Jurkat, Clone E6-1 (cell line): ENCODE data around the gene UBE2C.
A peak's percentile ranks its signal among the peaks of the same experiment; 100 is the strongest.
"Not testable (repeated sequence)": the region's sequence is repeated elsewhere in the genome, so short reads cannot be mapped to it uniquely, and the experiment has no call there.

Experiments
- DNase-seq: peaks from one replicate; pipeline ENCODE4 v3.0.0-alpha.2; 2011; ENCODE audit warnings: low read depth, low spot score
- H3K4me3 ChIP-seq: 2 replicates; pipeline ENCODE4 v1.5.1; 2011; ENCODE audit warnings: mild to moderate bottlenecking, low read length, control low read depth, moderate library complexity

The UBE2C gene

DNA sequence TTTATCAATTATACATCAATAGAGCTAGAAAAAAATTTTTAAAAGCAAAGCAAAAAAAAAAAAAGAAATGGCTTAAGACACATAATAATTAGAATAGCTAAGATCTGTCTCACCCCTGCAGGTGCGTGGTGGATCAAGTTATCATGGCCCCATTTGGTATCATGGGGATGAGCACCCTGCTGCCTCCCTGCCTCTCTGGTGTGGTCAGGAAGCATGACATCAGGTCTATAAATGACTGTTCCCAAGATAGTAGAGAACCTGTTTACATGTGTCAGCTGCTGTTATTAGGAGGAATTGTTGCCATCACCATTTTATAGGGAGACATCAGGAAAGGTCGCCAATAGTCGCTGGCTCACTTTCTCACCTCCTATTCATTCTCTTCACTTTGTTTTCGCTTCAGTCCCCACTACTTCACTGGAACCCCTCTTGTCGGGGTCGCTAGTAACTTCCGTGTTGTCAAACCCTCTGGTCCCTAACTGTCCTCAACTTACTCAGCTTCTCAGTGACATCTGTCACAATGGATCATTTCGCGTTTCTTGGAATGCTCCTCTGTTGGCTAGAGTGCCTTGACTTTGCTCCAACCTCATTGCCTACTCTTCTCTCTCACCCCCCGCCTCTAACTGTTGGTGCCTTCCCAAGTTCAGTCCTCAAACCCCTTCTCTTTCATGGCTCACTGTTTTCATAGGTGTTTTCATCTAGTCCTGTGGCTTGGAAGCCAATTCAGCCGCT lies 15.9 kb upstream of the UBE2C start:
- DNase-seq: no peak
- H3K4me3 ChIP-seq: no peak overlapping the region

DNA sequence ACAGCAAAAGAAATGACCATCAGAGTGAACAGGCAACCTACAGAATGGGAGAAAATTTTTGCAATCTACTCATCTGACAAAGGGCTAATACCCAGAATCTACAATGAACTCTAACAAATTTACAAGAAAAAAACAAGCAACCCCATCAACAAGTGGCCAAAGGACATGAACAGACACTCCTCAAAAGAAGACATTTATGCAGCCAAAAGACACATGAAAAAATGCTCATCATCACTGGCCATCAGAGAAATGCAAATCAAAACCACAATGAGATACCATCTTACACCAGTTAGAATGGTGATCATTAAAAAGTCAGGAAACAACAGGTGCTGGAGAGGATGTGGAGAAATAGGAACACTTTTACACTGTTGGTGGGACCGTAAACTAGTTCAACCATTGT lies 14.9 kb upstream of the UBE2C start:
- not testable (repeated sequence) for DNase-seq, H3K4me3 ChIP-seq

DNA sequence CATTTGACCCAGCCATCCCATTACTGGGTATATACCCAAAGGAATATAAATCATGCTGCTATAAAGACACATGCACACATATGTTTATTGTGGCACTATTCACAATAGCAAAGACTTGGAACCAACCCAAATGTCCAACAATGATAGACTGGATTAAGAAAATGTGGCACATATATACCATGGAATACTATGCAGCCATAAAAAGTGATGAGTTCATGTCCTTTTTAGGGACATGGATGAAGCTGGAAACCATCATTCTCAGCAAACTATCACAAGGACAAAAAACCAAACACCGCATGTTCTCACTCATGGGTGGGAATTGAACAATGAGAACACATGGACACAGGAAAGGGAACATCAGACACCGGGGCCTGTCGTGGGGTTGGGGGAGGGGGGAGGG lies 14.5 kb upstream of the UBE2C start:
- H3K4me3 ChIP-seq, DNase-seq: not testable (repeated sequence)

DNA sequence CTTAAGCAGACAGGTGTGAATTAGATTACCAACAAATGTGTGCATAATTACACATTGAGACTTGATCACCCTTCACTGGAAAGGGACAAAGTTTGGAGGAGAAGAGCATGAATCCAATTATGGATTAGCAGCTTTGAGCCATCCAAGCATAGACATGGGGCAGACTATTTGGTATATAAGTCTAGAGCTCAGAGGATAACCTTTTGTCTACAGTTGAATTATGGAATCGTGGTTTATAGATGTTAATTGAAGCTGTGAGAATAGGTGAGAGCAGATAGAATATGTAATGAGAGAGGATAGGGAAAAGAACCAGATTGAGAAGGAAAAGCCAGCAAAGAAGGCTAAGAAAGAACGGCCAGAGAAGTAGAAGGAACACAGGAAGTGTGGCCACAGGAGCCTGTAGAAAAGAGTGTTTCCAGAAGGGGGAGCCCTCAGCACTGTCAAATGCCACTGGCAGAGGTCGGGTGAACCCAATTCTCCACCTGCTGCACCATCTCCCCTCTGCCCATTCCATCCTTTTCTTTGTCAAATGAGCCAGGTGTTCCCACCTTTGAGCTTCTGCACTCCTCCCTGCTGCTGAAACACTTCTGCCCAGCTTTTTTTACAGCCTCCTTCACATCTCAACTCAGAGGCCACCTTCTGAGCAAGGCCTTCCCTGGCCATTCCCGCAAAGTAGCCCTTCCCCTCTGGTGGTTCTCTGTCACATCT lies 13.4 kb upstream of the UBE2C start:
- DNase-seq: peak; percentile 54
- H3K4me3 ChIP-seq: no peak overlapping the region

DNA sequence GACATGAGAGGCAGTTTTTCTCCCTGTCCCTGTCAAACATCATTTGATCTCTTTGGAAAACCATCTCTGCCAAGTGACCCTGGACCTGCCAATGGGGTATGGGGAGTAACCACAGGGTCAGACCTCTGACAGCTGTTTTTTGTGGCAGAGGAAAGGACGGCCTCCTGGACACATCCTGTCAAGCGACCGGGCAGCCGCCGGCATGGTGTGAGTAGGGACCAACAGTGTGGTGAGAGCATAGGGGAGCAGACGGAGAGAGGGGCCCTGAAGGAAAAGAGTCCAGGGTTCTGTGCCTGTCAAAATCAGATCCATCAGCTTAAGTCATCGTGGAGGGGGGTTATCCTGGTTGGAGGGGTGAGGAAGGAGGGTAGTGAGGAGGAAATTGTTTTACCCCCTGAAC lies 10.6 kb upstream of the UBE2C start:
- no peak overlapping the region for H3K4me3 ChIP-seq
- DNase-seq: no peak

DNA sequence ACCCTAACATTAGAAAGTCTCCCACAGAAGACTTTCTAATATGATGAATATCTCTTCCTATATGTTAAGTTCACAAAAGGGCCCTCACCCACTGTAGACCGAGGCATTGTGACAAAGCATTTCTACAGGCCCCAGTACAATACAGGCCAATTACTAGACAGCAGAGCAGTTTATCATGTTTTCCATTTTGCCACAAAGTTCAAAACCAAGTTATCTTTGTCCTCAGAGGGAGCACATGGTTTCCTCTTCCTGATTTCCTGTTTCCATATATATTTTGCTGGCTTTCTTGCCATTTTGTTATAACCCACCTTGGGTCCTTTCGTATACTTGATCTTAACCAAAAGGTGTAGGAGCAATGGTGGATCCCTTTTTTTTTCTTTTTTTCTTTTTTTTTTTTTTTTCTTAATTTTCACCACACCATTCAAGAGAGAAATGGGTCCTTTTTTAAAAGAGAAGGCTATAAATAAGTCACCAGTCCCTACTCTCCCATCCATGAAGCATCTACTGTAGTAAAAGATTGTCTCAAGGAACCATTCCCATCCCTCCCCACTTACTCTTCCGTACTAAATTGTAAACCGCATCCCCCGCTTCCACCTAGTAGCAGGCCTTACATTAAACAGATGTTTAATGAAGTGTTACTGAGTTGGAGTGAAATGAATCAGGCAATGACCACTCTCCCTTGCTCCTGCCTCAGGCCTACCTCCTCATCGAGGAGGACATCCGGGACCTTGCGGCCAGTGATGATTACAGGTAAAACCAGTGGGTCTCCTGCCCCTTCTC lies 2.1 kb upstream of the UBE2C start:
- H3K4me3 ChIP-seq: no peak overlapping the region
- no peak for DNase-seq

DNA sequence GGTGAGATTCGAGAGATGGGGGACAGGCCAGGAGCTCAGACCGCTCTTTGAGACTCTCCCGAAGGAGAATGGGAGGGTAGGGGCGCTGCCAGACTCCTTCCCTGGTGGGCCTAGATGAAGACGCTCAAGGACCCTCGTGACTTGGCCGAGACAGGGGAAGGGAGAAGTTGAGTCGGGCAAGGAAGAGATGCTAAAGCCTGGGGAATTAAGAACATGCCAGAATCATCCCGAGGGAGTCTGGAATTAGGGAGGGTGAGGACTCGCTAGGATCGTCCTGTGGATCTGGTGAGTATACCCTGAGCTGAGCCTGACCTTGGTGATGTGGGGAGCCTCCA lies 529 bp downstream of the UBE2C start:
- DNase-seq: no peak
- peak overlapping the region; percentile 93 for H3K4me3 ChIP-seq

DNA sequence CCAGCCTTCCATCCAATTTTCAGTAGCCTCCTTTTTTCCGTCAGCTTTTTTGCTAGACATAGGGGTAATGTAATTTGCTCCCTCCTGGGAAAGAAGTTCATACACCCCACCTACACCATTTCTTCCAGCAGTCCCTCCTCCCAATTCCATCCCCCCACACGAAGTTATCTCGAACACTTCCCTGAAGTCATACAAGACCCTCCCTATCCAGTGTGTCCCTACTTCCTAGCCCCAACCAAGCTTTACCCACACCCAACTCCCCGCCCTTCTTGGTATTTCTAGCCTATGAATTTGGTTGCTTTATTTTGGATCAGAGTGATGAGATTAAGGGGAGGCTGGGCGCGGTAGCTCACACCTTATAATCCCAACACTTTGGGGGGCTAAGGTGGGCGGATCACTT lies 1.0 kb downstream of the UBE2C start:
- peak overlapping the region; percentile 93 for H3K4me3 ChIP-seq
- DNase-seq: no peak

DNA sequence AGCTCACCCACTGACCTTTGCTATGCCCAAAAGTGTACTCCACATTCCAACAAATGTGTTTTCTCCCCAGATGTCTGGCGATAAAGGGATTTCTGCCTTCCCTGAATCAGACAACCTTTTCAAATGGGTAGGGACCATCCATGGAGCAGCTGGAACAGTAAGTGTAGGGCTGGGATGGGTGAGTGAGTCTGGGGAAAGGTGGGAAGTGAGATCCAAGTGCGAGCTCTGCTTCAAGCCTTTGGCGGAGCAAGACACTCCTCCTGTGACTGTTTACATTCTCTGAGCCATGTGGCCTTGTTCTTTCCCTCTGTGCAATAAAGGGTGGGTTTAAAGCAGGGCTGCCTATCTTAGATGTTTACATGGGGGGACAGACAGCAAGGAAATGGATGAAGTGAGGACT lies 1.9 kb downstream of the UBE2C start:
- no peak for DNase-seq
- H3K4me3 ChIP-seq: no peak overlapping the region

DNA sequence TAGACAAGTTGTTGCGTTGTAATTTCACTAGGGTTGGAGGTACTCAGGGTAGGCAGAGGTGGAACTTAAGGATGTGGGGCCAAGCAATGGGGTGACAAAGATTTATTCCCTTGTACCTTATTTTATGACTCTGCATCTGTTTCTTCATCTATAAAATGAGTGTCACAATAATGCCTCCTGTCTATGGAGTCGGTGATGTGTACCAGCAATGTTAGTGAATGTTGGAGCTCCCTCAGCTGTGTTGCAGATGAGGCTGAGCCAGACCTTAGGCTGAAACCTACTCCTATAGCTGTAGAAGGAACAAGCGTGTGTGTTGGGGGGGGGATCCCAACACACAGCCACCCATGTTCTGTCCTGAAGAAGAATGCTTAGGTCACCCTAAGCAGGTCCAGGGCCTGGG lies 4.5 kb downstream of the UBE2C start:
- H3K4me3 ChIP-seq: no peak overlapping the region
- no peak for DNase-seq

DNA sequence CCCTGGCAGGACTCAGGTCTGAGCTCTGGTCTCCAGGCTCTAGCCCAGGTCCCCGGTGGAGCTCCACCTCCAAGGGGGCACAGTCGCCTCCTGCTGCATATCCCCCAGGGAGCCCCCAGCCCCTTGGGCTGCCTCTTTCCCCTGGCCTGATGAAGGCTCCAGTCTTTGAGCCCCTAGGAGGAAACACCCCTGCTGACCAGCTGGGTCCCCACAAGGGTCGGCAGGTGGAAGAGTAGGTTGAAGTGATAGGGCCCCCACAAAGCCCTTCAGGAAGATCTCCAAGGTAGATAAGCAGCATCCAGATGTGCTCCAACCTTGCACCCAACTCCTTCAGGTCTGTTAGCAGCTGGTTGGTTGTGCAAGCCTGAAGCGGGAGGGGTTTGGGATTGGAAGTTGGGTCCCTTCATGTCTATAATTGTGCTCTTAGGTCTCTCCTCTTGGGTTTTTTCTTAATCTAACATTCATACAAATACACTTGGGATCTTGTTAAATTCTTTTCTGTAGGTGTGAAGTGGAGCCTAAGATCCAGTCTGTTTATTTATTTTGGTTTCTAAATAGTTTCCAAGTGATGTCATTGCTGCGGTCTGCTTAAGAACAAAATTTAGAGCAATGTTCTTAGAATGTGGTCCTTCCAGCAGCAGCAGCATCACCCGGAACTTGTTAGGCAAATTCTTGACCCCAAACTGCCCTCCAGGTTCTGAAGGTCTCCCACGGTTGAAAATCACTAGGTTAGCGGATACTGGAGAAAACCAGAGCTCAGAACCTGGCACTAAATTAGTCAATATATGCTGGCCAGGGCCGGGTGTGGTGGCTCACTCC lies 5.1 kb downstream of the UBE2C start:
- no peak overlapping the region for H3K4me3 ChIP-seq
- no peak for DNase-seq

DNA sequence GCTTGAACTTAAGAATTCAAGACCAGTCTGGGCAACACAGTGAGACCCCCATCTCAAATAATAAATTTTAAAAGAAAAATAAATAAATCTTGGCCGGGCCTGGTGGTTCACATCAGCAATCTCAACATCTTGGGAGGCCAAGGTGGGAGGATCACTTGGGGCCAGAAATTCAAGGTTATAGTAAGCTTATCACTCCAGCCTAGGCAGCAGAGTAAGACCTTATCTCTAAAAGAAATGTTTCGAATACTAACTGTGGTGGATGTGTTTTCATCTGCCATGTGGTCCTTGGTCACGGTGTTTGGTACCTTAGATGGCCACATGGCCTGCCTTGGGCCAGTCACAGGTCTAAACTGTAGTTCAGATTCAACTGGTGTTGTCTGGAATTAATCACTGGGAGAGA lies 5.8 kb downstream of the UBE2C start:
- no peak overlapping the region for H3K4me3 ChIP-seq
- no peak for DNase-seq

DNA sequence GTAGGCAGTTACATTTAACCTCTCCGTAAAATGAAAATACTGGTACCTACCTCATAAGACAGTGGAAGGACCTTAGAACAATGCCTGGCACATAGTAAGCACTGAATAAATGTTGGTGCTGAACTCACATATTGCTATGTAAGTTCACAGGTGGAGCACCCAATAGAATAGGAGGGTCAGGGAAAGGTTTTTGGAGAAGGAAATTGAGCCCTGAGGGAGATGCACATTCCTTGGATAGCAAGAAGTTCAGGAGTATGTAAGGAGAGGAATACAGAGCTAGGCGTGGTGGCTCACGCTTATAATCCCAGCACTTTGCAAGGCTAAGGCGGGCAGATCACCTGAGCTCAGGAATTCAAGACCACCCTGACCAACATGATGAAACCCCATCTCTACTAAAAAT lies 7.0 kb downstream of the UBE2C start:
- no peak overlapping the region for H3K4me3 ChIP-seq
- DNase-seq: no peak

DNA sequence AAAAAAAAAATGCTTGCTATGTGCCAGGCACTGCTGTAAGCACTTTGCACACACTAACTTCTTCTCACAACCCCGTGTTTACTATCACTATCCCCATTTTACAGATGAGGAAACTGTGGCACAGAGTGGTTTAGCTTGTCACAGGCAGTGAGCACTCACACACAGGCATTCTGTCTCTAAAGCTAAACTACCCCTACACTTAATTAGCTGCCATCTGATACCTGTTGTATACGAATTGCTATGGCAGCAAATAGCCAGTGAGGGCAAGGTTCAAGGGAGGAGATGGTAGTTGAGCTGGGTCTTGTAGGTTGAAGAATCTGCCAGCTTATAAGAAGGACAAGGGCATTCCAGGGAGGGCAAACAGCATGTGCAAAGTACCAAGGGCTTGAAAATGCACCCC lies 9.5 kb downstream of the UBE2C start:
- DNase-seq: no peak
- H3K4me3 ChIP-seq: no peak overlapping the region

DNA sequence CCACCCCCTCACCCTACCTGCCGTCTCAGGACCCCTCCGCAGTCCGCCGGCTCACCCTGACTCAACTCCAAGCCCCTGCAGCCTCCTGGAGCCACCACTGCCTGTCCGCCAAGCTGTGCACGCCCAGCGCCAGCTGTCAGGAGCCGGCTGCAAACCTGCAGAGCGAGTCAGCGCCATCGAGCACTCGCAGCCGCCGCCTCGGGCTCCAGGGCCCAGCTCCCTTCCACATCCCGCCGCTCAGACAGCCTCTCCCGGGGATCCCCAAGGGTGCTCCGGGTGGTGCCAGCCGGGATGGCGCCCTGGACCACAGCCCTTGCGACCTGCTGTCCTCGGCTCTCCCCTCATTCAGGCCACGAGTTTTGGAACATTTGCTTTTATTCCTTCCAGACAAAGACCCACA lies 10.4 kb downstream of the UBE2C start:
- DNase-seq: no peak
- no peak overlapping the region for H3K4me3 ChIP-seq

DNA sequence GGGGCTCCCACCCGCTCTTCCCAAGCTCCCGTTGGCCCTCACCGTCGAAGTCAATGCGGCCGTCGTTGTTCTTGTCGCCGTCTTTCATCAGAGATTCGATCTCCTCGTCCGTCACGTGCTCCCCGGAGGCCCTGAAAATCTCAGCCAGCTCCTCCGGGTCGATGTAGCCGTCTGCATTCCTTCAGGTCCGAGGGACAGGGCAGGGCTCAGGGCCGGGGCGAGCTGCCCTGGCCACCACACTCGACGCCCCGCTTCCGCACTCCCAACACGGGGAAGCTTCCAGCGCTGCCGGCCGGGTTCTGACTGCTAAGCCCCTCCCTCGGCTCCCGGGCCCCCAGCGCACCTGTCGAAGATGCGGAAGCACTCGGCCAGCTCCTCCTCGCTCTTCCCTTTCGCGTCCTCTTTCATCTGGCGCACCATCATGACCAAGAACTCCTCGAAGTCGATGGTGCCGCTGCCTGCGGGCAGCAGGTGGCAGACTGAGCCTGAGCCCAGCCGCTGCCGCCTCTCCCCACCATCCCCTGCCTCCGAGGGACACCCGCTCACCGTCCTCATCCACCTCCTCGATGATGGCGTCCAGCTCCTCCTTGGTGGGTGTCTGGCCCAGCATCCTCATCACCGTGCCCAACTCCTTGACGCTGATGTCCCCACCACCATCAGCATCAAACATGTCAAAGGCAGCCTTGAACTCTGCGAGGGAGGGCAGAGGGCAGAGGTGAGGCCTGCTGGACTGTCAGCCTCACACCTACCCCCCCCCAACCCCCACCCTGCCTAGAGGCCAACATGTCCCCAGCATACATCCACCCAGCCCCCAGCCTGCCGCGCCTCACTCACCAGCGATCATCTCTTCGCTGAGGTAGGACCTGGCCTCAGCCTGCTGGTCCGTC lies 11.7 kb downstream of the UBE2C start:
- DNase-seq: peak; percentile 41
- peak overlapping the region; percentile 9; the same call in 1 of the 2 replicates for H3K4me3 ChIP-seq

DNA sequence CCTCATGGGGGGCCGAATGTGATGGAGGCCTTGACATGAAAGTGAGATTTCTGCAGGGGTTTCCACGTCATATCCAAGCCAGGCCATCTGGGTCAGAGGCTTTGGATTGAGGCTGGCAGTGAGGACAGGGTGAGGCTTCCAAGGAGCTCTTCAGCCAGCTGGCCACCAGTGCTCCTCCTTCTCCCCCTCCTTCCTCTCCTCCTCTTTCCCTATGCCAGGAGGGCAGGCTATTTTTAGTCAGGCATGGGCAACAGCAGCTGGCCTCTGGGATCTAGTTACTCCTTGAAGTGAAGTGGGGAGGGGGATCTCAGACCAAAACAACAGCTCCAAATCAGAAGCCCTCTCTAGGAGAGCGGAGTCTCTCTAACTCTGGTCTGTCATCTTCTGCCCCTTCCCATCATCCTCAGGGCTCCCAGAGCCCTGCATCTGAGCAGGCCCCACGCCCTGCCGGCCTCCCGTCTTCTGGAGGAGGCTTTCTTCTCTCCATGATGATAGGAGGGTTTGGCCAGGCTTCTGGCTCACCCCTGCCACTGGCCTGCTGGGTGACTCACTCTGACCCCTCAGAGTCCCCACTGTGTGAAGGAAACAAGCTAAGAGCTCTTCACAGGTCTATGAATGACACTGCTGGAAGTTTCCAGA lies 14.1 kb downstream of the UBE2C start:
- DNase-seq: no peak
- H3K4me3 ChIP-seq: no peak overlapping the region

DNA sequence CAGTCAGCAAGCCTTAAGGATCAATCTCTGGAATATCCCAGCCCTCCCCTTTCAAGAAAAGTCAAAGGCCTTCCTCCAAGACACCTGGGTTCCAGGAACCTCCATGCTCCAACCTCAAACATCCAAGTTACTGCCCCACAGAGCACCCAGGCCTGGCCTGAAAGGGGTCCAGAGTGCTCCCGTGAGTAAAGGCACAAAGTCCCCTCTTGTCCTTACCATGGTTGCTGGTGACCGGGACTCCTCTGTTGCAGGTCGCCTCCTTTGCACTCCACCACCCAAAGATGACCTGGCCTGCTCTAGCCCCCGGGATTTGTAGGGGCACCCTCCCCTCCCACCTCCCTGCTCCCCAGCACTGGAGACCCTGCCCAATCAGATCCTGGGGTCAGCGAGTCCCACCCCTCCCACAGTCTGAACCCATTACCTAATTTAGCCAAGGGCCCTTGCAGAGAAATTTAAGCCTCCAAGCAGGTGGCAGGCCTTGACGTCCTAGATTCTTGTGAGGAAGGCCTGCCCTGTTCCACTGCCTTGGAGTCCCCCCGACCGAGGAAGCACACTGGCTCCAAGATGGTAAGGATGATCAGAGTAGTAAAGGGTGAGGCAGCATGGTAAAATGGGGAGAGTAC lies 14.7 kb downstream of the UBE2C start, which contains the start of gene TNNC2:
Gene TNNC2, minus strand, starts transcription at position 283 of the 623 bp plus-strand sequence. Its CDS starts 64 bp downstream, at position 219.
- DNase-seq: no peak
- H3K4me3 ChIP-seq: no peak within 1 kb of the TSS
